T1000 (cell line): ENCODE results near the gene KIRREL3.

Experiments
- DNase-seq: peaks from one replicate; lab custom pipeline; 2025; ENCODE audit warnings: mixed read lengths; lab: John Stamatoyannopoulos, UW

Gene KIRREL3

DNA sequence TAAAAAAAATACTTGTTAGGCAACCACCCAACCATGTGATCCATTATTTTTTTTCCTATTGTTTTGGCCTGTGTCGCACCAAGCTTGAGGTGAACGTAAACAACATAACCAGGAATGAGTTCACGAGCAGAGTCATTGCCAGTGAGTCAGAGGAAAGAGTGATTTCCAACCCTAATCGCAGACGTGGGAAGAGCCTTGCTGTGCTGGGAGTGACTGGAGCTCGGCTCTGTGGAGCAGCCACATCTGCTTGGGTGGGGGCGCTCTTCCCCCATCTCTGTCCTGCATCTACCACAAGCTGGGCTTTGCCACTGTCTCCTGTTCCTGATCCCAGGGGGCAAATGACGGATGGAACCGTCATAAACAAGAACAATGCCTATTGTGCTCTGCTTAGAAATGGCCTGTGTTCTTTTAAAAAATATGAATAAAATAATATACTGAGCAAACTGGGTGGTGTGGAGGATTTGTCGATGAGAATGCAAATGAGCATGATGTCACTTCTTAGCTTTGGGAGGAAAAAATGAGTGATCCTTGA, 210.0 kb downstream of the KIRREL3 start:
- peak; percentile 27 for DNase-seq

- no peak for DNase-seq
Observed at GRCh38 chr11:126782810-126783209, 217.8 kb downstream of the KIRREL3 start.

DNA sequence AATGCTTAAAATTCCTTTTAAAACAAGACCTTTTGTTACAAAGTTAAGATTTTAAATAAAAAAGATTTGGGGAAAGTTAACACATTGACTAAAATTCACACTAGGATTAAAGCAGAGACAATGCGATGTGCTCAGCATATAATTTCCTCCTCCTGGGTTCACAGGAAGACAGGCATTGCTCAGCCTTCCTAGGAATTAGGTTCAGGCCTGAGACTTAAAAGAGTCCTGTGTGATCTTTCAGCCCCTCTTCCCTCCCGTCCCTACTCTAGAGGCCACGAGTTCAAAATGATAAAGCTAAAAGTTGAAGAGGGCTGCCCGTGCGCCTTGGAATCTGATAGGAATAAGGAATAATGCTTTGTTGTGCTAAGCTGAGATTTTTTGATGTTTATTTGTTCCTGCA, 218.6 kb downstream of the KIRREL3 start:
- DNase-seq, result no peak

DNA sequence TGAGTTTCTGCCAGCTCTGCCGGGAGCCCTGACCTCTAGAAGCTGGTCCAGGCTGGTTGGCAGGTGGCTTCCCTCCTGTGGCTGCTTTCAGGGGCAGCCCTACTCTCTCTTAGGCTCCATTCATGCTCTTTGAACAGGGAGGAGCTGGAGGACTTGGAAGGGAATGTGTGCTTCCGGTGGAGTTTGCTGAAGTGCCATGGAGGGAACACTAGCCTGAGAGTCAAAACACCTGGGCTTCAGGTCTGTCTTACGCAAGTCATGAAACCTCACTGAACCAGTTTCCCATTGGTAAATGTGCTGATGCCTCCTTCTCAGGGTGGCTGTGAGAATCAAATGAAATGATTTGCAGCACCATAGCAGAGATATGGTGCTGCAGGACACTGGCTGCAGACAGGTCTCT, 224.5 kb downstream of the KIRREL3 start:
- no peak for DNase-seq

DNA sequence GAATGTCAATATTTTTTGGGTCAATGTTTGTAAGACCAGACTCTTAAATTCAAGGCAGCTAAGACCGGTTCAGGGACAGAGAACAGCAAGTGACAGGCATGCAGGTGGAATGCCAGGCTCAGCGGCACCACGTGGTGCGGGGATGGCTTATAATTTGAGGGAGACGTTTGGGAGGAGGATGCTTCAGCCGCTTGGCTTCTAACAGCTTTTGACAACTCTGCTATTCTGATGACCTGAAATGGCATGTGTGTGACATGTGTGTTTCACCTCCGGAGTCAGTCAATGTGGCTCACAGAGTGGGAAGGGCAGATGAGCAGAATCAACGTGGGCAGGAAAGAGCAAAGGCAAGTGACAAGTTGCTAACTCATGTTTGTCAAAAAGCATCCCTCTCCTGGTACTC, 228.3 kb downstream of the KIRREL3 start:
- DNase-seq, result no peak

- no peak for DNase-seq
Observed at GRCh38 chr11:126768702-126769101, 231.9 kb downstream of the KIRREL3 start.

GRCh38 chr11:126766440-126766839, 234.1 kb downstream of the KIRREL3 start:
- DNase-seq, result no peak

GRCh38 chr11:126765196-126765595, 235.4 kb downstream of the KIRREL3 start:
- no peak for DNase-seq

DNA sequence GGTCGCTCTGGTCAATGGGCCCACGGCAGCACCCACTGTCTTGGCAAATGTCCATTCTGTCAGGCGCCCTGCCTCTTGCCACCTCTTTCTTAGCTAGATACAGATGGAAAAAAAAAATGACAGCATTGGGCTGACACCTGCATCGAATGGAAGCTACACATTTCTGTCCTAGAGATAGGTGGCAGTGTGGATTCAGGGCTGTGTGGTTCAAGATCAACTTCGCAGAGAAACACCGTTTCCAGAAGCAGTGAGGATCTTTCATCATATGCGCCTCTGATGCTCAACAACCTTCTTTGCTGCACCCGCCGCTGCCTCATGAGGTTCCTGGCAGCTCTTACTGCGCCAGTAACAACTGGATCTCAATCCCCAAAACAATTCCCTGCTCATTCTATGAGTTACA, 236.3 kb downstream of the KIRREL3 start:
- no peak for DNase-seq

- no peak for DNase-seq
Observed at GRCh38 chr11:126756855-126757254, 243.7 kb downstream of the KIRREL3 start.

- DNase-seq, result no peak
Observed at GRCh38 chr11:126756421-126756820, 244.1 kb downstream of the KIRREL3 start.

GRCh38 chr11:126755526-126755925, 245.0 kb downstream of the KIRREL3 start:
- no peak for DNase-seq

DNA sequence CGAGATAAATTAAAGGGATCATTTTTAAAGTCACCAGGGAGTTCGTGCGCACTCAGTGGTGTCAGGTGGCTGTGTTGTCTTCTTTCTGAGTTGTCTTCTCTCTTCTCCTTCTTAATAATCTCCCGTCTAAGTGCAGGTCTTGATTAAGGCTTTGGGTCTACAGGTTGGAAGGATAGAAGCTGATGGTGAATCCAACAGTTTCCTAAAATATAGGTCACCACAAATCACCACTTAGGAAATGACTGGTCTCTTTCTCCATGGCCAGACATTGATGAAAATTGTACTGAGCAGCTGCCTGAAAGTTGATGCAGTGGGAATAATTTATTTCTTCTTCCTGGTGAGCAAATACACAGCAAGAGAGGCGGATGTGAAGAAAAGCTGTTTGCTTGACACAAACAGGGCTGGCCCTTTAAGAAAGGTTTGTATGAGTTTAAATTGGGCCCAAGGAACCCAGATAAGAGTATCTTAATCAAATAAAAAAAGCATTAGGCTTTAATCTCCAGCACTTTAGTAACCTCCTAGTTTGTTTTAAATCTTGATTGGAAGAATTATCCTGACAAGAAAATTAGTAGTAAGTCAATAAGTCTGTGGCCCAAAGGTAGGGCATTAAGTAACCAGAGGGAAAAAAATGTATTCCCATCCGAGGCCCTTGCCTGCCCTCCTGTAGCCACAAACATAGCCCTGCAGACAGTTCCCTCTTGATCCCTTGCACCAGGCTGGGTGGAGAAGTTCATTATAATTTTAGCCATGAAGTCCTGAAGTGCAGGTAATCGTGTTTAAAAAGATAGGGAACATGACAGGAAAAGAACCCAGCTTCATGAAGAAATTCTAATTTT, 245.8 kb downstream of the KIRREL3 start:
- DNase-seq, result no peak

DNA sequence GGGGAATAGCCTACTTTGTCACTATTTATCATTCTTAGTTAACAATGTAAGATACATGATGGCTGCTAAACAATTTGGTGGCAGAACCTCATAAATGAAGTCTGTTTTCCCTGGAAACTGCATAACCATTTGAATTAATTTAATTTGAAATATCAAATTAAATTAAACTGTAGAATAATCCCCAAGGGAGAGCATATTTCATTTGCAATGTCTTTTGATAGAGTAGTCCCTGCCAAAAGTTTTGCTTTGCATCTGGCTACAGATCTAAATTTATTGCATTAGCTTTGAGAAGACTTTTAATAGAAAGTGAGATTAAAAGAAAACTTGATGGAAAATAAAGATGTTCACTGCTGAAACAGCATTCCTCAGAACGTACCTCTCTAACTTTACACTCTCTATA, 246.6 kb downstream of the KIRREL3 start:
- no peak for DNase-seq

- DNase-seq, result no peak
Observed at GRCh38 chr11:126751242-126751641, 249.3 kb downstream of the KIRREL3 start.

DNA sequence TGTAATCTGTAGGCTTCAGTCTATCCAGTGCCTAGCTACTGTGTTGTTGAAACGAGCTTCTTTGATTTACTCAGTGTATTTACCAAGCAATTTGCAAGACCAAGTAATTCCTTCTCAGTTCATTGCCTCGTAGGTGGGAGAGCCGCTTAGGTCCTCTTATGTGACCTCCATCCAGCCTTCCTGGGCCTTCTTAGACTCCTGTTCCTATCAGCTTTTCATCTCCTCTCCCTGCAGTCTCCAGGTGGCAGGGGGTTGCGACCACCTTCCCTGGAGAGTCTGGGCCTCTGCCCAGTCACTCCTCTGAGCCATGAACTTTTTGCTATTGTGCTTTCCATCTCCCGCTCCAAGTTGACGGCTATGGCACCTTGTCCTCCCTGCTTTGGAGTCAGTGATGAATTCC, 251.8 kb downstream of the KIRREL3 start:
- no peak for DNase-seq

GRCh38 chr11:126748100-126748791, 252.3 kb downstream of the KIRREL3 start:
- DNase-seq, result no peak

DNA sequence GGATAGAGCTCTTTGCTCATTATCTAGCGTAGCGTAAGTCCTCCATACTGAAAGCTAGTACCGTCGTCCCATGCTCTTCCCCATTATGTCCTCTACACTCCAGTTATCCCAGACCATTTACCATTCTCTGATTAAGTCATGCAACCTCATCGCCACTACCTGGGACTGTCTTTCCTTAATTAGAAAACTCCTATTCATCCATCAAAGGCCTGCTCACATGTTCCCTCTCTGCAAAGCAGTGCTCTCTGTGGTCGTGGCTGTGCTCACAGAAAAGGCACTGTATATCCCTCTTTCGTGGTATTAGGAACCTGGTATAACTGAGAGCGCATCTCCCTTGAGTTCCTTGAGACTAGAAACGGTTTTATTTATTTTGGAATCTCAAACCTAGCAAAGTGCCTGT, 253.3 kb downstream of the KIRREL3 start:
- no peak for DNase-seq

DNA sequence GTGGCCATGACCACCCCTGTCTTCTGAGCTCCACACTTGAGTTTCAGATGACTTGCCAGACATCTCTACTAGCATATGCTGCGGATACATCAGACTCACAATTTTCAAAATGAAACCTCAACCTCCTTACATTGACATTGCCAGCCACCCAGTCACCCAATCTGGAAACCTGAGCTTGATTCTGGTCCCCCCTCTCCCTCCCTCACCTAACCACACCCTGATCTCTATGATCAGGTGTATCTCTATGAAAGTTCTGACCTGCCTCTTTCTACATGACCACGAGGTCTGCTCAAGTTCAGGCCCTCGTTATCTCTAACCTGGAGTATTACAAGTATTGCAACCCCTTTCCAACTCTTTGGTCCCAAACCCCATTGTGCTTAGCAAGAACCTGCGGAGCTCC, 254.1 kb downstream of the KIRREL3 start:
- no peak for DNase-seq

DNA sequence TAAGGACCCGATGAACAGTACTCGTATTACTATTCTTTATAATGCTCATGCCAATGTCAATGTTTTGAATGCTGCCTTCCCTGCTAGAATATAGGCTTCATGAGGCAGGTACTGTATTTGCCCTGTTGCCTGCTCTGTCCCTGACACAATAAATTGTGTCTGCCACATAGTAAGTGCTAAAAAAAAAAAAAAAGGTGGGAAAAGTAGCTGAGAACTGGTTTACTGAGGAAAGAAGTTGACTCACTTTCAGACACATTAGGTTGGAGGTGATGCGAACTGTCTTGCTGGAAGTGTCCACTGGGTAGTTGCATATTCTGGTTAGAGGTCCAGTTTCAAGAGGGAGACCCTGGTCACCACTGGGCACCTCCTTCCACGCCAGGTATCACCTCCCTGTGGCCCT, 255.9 kb downstream of the KIRREL3 start:
- DNase-seq, result no peak

DNA sequence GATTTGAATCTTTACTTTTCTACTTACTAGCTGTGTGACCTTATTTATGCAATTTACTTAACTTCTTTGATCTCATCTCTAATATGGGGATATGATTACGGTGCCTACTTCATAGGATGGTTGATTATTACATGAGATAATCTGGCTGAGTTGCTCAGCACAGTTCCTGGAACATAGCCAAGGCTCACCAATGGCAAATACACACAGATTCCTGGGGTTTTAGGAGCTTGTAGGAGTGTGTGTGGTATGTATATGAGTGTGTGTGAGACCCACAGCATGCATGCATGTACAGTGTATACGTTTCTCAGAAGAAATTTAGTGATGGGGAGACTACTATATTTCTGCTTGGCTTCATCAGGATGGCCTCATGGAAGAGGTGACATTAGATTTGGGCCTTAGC, 256.9 kb downstream of the KIRREL3 start:
- DNase-seq, result no peak

- DNase-seq, result no peak
Observed at GRCh38 chr11:126742582-126742981, 258.0 kb downstream of the KIRREL3 start.

GRCh38 chr11:126740846-126741245, 259.7 kb downstream of the KIRREL3 start:
- no peak for DNase-seq
